NCI-H748 (cell line): ENCODE results near the gene TNS1.

Source experiments
- DNase-seq: peaks from one replicate; lab custom pipeline; 2025; ENCODE audit not compliant: unreplicated experiment; lab: John Stamatoyannopoulos, UW

The TNS1 gene

GRCh38 chr2:217934321-217935131, 68.3 kb downstream of the TNS1 start:
- no peak for DNase-seq

- DNase-seq: peak; percentile 95
Observed at GRCh38 chr2:217933617-217933993, 69.2 kb downstream of the TNS1 start.

- peak; percentile 81 for DNase-seq
Observed at GRCh38 chr2:217932803-217933616, 69.8 kb downstream of the TNS1 start.

- DNase-seq: no peak
Observed at GRCh38 chr2:217931846-217932560, 70.8 kb downstream of the TNS1 start.

- peak; percentile 15 for DNase-seq
Observed at GRCh38 chr2:217930761-217931563, 71.8 kb downstream of the TNS1 start.

GRCh38 chr2:217929757-217930707, 72.8 kb downstream of the TNS1 start:
- DNase-seq: no peak

GRCh38 chr2:217929272-217929671, 73.5 kb downstream of the TNS1 start:
- DNase-seq: no peak

- peak; percentile 74 for DNase-seq
Observed at GRCh38 chr2:217928324-217929181, 74.2 kb downstream of the TNS1 start.

- DNase-seq: no peak
Observed at GRCh38 chr2:217927601-217928323, 75.0 kb downstream of the TNS1 start.

- DNase-seq: no peak
Observed at GRCh38 chr2:217926801-217927200, 76.0 kb downstream of the TNS1 start.

GRCh38 chr2:217924346-217924901, 78.4 kb downstream of the TNS1 start:
- no peak for DNase-seq

GRCh38 chr2:217923007-217923686, 79.6 kb downstream of the TNS1 start:
- no peak for DNase-seq

- no peak for DNase-seq
Observed at GRCh38 chr2:217922101-217923006, 80.4 kb downstream of the TNS1 start.

GRCh38 chr2:217920879-217921603, 81.8 kb downstream of the TNS1 start:
- no peak for DNase-seq

- no peak for DNase-seq
Observed at GRCh38 chr2:217919781-217920351, 82.9 kb downstream of the TNS1 start.
